H1 (cell line): Measurements from ENCODE around the gene METRN. TPM values are rescaled to one million over a fixed set of nuclear protein-coding genes. Genes with fewer than 3 reads are reported as not detected.
A peak's percentile ranks its signal among the peaks of the same experiment; 100 is the strongest.

Source experiments
- CTCF ChIA-PET: fragments of 300-600 bp; sonication (Branson Sonifier 250); formaldehyde crosslinking; loops from one replicate; lab custom pipeline; 2021; ENCODE audit not compliant: partially characterized antibody; lab: Charles Lee
- POLR2A ChIA-PET: fragments of 300-600 bp; sonication (Branson Sonifier 250); formaldehyde crosslinking; loops from one replicate; lab custom pipeline; 2021; ENCODE audit warnings: inconsistent platforms; ENCODE audit not compliant: partially characterized antibody; lab: Charles Lee
- DNase-seq, 2 experiments: peaks; one replicate each; pipeline versions ENCODE4 v3.0.0 to v3.0.0-alpha.2; 2010 to 2022; ENCODE audit warnings: low spot score in 2 of 2, low read depth in 1 of 2, mixed read lengths in 1 of 2
- FAIRE-seq: peaks from 2 replicates; lab custom pipeline; 2011; peaks lifted over from hg19 to GRCh38; lab: Jason Lieb, UNC
- H2AFZ ChIP-seq: 2 replicates; pipeline ENCODE4 v1.8.1; 2012; ENCODE audit warnings: low read length, inconsistent platforms
- H2AK5ac ChIP-seq: 2 replicates; pipeline ENCODE4 v1.6.1; 2013; ENCODE audit warnings: low read depth, low read length
- H2BK120ac ChIP-seq: replicated peaks from 2 replicates; pipeline ENCODE3; 2013; ENCODE audit warnings: low read depth, low read length, inconsistent platforms
- H2BK12ac ChIP-seq: 2 replicates; pipeline ENCODE4 v1.6.1; 2013; ENCODE audit warnings: low read depth, low read length
- H2BK15ac ChIP-seq: 2 replicates; pipeline ENCODE4 v1.6.1; 2013; ENCODE audit warnings: low read length
- H2BK20ac ChIP-seq: 2 replicates; pipeline ENCODE4 v1.6.1; 2013; ENCODE audit warnings: low read length
- H2BK5ac ChIP-seq: 2 replicates; pipeline ENCODE4 v1.6.1; 2013; ENCODE audit warnings: low read depth, low read length
- H3K14ac ChIP-seq: 2 replicates; pipeline ENCODE4 v1.6.1; 2013; ENCODE audit warnings: inconsistent platforms; ENCODE audit not compliant: insufficient read length
- H3K18ac ChIP-seq: 2 replicates; pipeline ENCODE4 v1.6.1; 2013; ENCODE audit warnings: low read length; ENCODE audit errors: extremely low read depth
- H3K23ac ChIP-seq: 2 replicates; pipeline ENCODE4 v1.6.1; 2013; ENCODE audit warnings: inconsistent platforms; ENCODE audit not compliant: insufficient read length
- H3K23me2 ChIP-seq: 2 replicates; pipeline ENCODE4 v1.6.1; 2013; ENCODE audit warnings: low read depth, low read length
- H3K27ac ChIP-seq: 2 replicates; pipeline ENCODE4 v1.6.1; 2011; ENCODE audit warnings: low read depth, low read length, inconsistent platforms
- H3K27me3 ChIP-seq, 4 experiments: replicated peaks in 1 of 4; 1 replicate in 1 of 4; 2 replicates in 3 of 4; pipeline versions ENCODE4 v1.6.1 to v1.8.1; 2011 to 2013; ENCODE audit warnings: low read length in 3 of 4, mild to moderate bottlenecking in 3 of 4, inconsistent platforms in 2 of 4, mixed read lengths in 2 of 4, moderate library complexity in 1 of 4; ENCODE audit not compliant: control insufficient read depth in 3 of 4, insufficient read depth in 3 of 4; ENCODE audit errors: extremely low read depth in 1 of 4
- H3K36me3 ChIP-seq, 4 experiments: 2 replicates each; pipeline versions ENCODE4 v1.6.1 to v1.8.1; 2011 to 2013; ENCODE audit warnings: mild to moderate bottlenecking in 4 of 4, low read length in 3 of 4, moderate library complexity in 2 of 4, control low read depth in 1 of 4, inconsistent platforms in 1 of 4; ENCODE audit not compliant: insufficient read depth in 4 of 4, control insufficient read depth in 2 of 4
- H3K4ac ChIP-seq: replicated peaks from 2 replicates; pipeline ENCODE3; 2013; ENCODE audit warnings: low read length, low read depth, mixed read lengths, inconsistent platforms; ENCODE audit not compliant: insufficient read length
- H3K4me1 ChIP-seq, 4 experiments: replicated peaks in 1 of 4; 1 replicate in 1 of 4; 2 replicates in 3 of 4; pipeline versions ENCODE4 v1.6.1 to v1.8.1; 2011 to 2013; ENCODE audit warnings: low read length in 3 of 4, inconsistent platforms in 2 of 4, mixed read lengths in 1 of 4; ENCODE audit not compliant: insufficient read depth in 4 of 4, control insufficient read depth in 3 of 4
- H3K4me2 ChIP-seq, 2 experiments: 2 replicates each; pipeline versions ENCODE4 v1.6.1 to v1.8.1; 2011 to 2013; ENCODE audit warnings: low read depth in 2 of 2, low read length in 2 of 2, control low read depth in 1 of 2, inconsistent platforms in 1 of 2, mild to moderate bottlenecking in 1 of 2; ENCODE audit not compliant: insufficient read depth in 1 of 2
- H3K4me3 ChIP-seq, 4 experiments: fragments of 200-600, 300-600 bp in 1 of 4; sonication (generic), shearing (Covaris generic), sonication (Bioruptor Twin) in 1 of 4; 2 replicates each; pipeline versions ENCODE4 v1.5.1 to v1.8.1; 2011 to 2016; ENCODE audit warnings: low read length in 4 of 4, low read depth in 3 of 4, control low read depth in 2 of 4, inconsistent platforms in 2 of 4, mild to moderate bottlenecking in 2 of 4, mixed read lengths in 1 of 4, moderate library complexity in 1 of 4; ENCODE audit not compliant: insufficient read depth in 2 of 4; ENCODE audit errors: extremely low read depth in 1 of 4
- H3K56ac ChIP-seq: replicated peaks from 2 replicates; pipeline ENCODE3; 2013; ENCODE audit warnings: low read depth, mild to moderate bottlenecking, mixed read lengths, low read length, inconsistent platforms; ENCODE audit not compliant: insufficient read length
- H3K79me1 ChIP-seq: 2 replicates; pipeline ENCODE4 v1.6.1; 2013; ENCODE audit warnings: low read depth, low read length, control low read depth
- H3K79me2 ChIP-seq, 2 experiments: 2 replicates each; pipeline versions ENCODE4 v1.6.1 to v1.8.1; 2012 to 2013; ENCODE audit warnings: low read length in 2 of 2, mild to moderate bottlenecking in 2 of 2, inconsistent platforms in 1 of 2; ENCODE audit not compliant: insufficient read depth in 2 of 2, control insufficient read depth in 1 of 2
- H3K9ac ChIP-seq, 4 experiments: replicated peaks in 1 of 4; 1 replicate in 1 of 4; 2 replicates in 3 of 4; pipeline versions ENCODE4 v1.6.1 to v1.8.1; 2011 to 2013; ENCODE audit warnings: low read depth in 3 of 4, low read length in 3 of 4, control low read depth in 2 of 4, mild to moderate bottlenecking in 2 of 4, moderate library complexity in 2 of 4, inconsistent platforms in 1 of 4; ENCODE audit errors: extremely low read depth in 1 of 4
- H3K9me3 ChIP-seq, 2 experiments: 2 replicates each; pipeline versions ENCODE4 v1.6.1 to v1.8.1; 2012 to 2013; ENCODE audit warnings: mild to moderate bottlenecking in 2 of 2, moderate library complexity in 2 of 2, control low read depth in 1 of 2, inconsistent platforms in 1 of 2, low read depth in 1 of 2, low read length in 1 of 2, mixed read lengths in 1 of 2; ENCODE audit not compliant: insufficient read depth in 2 of 2
- H4K20me1 ChIP-seq, 2 experiments: replicated peaks in 1 of 2; 2 replicates each; pipeline versions ENCODE3 to v1.8.1; 2011 to 2013; ENCODE audit warnings: inconsistent platforms in 2 of 2, low read length in 2 of 2, mild to moderate bottlenecking in 1 of 2; ENCODE audit not compliant: insufficient read depth in 2 of 2, control insufficient read depth in 1 of 2
- H4K5ac ChIP-seq: 2 replicates; pipeline ENCODE4 v1.6.1; 2013; ENCODE audit warnings: low read length, low read depth, mixed read lengths, inconsistent platforms; ENCODE audit not compliant: insufficient read length
- H4K8ac ChIP-seq: 2 replicates; pipeline ENCODE4 v1.8.0; 2013; ENCODE audit warnings: mild to moderate bottlenecking, moderate library complexity, low read length, inconsistent platforms; ENCODE audit not compliant: insufficient read depth; ENCODE audit errors: extremely low read depth
- H4K91ac ChIP-seq: replicated peaks from 2 replicates; pipeline ENCODE3; 2013; ENCODE audit warnings: low read length, mixed read lengths, inconsistent platforms; ENCODE audit not compliant: insufficient read length
- ASH2L ChIP-seq: fragments of 200-600, 300-600 bp; sonication (generic); IDR thresholded peaks from one replicate; pipeline ENCODE4 v1.7.1; 2017; ENCODE audit warnings: low read length
- CEBPB ChIP-seq: IDR thresholded peaks from 2 replicates; pipeline ENCODE4 v1.6.1; 2012; ENCODE audit warnings: low read depth, low read length
- CTBP2 ChIP-seq: IDR thresholded peaks from 2 replicates; pipeline ENCODE4 v1.7.0; 2011; ENCODE audit warnings: borderline replicate concordance, mild to moderate bottlenecking, moderate library complexity, mixed read lengths, low read length; ENCODE audit not compliant: insufficient read depth, insufficient read length
- KDM1A ChIP-seq: fragments of 200-600, 300-600 bp; sonication (generic); IDR thresholded peaks from 2 replicates; pipeline ENCODE4 v1.7.1; 2016; ENCODE audit warnings: mild to moderate bottlenecking, low read length, borderline replicate concordance
- MAFK ChIP-seq: IDR thresholded peaks from 2 replicates; pipeline ENCODE4 v1.6.1; 2012; ENCODE audit warnings: low read depth, mild to moderate bottlenecking, improper control_type of control experiment, low read length
- SAP30 ChIP-seq: fragments of 300-600 bp; sonication (generic); IDR thresholded peaks from 2 replicates; pipeline ENCODE4 v1.7.1; 2012; ENCODE audit warnings: low read length, moderate library complexity, mild to moderate bottlenecking, inconsistent platforms; ENCODE audit not compliant: insufficient read depth, insufficient replicate concordance
- SP4 ChIP-seq: IDR thresholded peaks from 2 replicates; pipeline ENCODE4 v1.6.1; 2012; ENCODE audit warnings: low read length, inconsistent platforms
- TAF7 ChIP-seq: optimal IDR thresholded peaks from 2 replicates; pipeline ENCODE3; 2011; ENCODE audit warnings: low read depth, mild to moderate bottlenecking, inconsistent platforms, low read length, moderate library complexity, borderline replicate concordance
- WGBS, 2 experiments: shearing (Covaris generic) in 1 of 2; methylation state at CpG; one replicate each; pipeline versions ENCODE4 v1.1.6 to v1.1.7; 2013 to 2015; ENCODE audit warnings: low lambda C conversion rate in 2 of 2, mixed read lengths in 2 of 2, inconsistent platforms in 1 of 2, low coverage in 1 of 2, missing lambda C conversion rate in 1 of 2; ENCODE audit not compliant: insufficient replicate concordance in 2 of 2, insufficient coverage in 1 of 2, insufficient read length in 1 of 2; ENCODE audit errors: extremely low coverage in 1 of 2, missing lambda C conversion rate in 1 of 2; 5-methylcytosine and 5-hydroxymethylcytosine counted together
- polyA plus RNA-seq, 7 experiments: library from polyadenylated mRNA; depleted of rRNA in 3 of 7; stranded (reverse) in 5 of 7; unstranded in 2 of 7; fragments of >200 nt in 5 of 7; fragments of 200-250 nt in 2 of 7; gene quantifications; 1 replicate in 5 of 7; 2 replicates in 1 of 7; 4 replicates in 1 of 7; pipeline versions ENCODE4 v1.2.1 to v1.2.3, GENCODE V29; 2011 to 2013; ENCODE audit warnings: missing spikeins in 2 of 7, mixed read lengths in 2 of 7
- total RNA-seq: library from RNA; stranded (reverse); fragmentation: NEBNext Ultra II Directional; extraction: Animal tissue kit (Norgen Biotek cat#: 25700); gene quantifications from 2 replicates; pipeline ENCODE4 v1.2.1, GENCODE V29; 2021

The METRN gene
- total and polyA plus RNA-seq, 2 of the 8 experiments (the other 6 are each of a cell fraction or from before 2014, with no cell fraction given) = 18.7 to 25.8 TPM

GRCh38 chr16:680967-681745 is 33.8 kb upstream of the METRN start:
- Histone ChIP-seq H2AFZ (no peak overlapping the region), H4K8ac (peak overlapping the region; percentile 82), H3K23me2 (peaks cover 13% of the 10 kb centered on the region; the same call in 1 of the 2 replicates), H3K27me3 (peaks cover 0 to under 1% (median 0%) of the 10 kb centered on the region in 4 experiments; a peak in 2 of 7 replicates), H3K36me3 (peaks cover 4 to 21% (median 13%) of the 10 kb centered on the region in 4 experiments; a peak in 7 of 8 replicates), H2AK5ac (no peak overlapping the region), H3K18ac (no peak overlapping the region; the same call in 1 of the 2 replicates), H4K20me1 (peaks cover 4 to 29% of the 10 kb centered on the region in 2 experiments), H2BK15ac (no peak overlapping the region), H3K56ac (no peak overlapping the region), H3K27ac (no peak overlapping the region), H2BK20ac (no peak overlapping the region), H3K9ac (peak overlapping the region in 3 of 4 experiments; percentile 13 to 72 (median 62); a peak in 3 of 7 replicates), H3K14ac (no peak overlapping the region), H3K79me2 (peaks cover 0 to 12% of the 10 kb centered on the region in 2 experiments; a peak in 1 of 4 replicates), H4K5ac (no peak overlapping the region), H3K9me3 (no peaks in the 10 kb centered on the region), H3K4me2 (peak overlapping the region; percentile 74), H3K79me1 (peaks cover 6% of the 10 kb centered on the region; the same call in 1 of the 2 replicates), H3K4me1 (peaks cover 0 to 30% (median 24%) of the 10 kb centered on the region in 4 experiments; a peak in 6 of 7 replicates), H2BK12ac (no peak overlapping the region), H3K4me3 (peak overlapping the region; percentile 72 to 89 (median 80)), H2BK120ac (no peak overlapping the region), H3K4ac (no peak overlapping the region), H3K23ac (no peak overlapping the region), H4K91ac (no peak overlapping the region), H2BK5ac (no peak overlapping the region)
- POLR2A ChIA-PET = interaction anchor here (0.6 to 13.3 kb wide), 22 partner anchors 9 to 298 kb away, joined by 3 to 214 read pairs (median 4); partner anchors contain the start of genes ANTKMT, CCDC78, GNG13 and HAGHL
- no peak for FAIRE-seq
- WGBS, 2 experiments = 60% methylated on average over 41 of the region's 44 CpGs; no CpG with 5 or more reads in 1 of the 2 experiments
- DNase-seq = peak in 1 of 2 experiments; percentile 64
- CTCF ChIA-PET = interaction anchor here (0.7 to 1.9 kb wide), 15 partner anchors 9 to 104 kb away, joined by 3 to 8 read pairs (median 4); partner anchors contain the start of genes MCRIP2 and WDR24
- TF ChIP-seq KDM1A = no peak
- no peak for TF ChIP-seq CTBP2
- TF ChIP-seq MAFK = no peak
- peak; percentile 31 for TF ChIP-seq SAP30
- no peak for TF ChIP-seq ASH2L
- TF ChIP-seq SP4 = no peak
- no peak for TF ChIP-seq CEBPB
- TF ChIP-seq TAF7 = peak; percentile 15
